Raji (cell line): ENCODE data around the gene CASZ1.

Experiments used
- POLR2A ChIP-seq: IDR thresholded peaks from 2 replicates; pipeline ENCODE4 v1.6.1; 2011; ENCODE audit warnings: low read depth, low read length, control low read depth; ENCODE audit not compliant: insufficient read depth

The CASZ1 gene

DNA sequence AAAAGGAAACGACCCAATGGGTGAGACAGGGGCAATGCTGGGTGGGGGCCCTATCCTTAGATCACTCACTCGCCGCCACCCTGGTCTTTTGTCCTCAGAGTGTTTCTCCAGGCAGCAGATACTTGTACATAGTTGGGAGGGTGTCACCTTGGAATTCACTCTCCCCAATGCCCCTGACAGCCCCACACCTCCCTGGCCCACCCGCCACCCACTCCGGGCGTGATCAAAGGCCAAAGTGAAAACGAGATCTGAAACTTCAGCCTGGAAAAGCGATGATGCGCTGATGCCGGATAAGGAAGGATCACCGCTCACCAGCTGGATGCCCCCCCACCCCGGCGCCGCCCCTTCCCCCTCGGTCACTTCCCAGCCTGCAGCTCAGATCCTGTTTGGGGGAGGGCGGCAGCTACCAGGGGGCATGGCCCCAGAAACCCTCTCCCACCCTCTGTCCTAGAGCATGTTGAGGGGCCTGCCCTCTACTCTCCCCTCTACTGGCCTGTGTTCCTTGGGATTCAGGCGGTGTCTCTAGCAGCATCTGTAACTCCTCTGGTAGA is 33.6 kb upstream of the CASZ1 start:
- TF ChIP-seq POLR2A = no peak

DNA sequence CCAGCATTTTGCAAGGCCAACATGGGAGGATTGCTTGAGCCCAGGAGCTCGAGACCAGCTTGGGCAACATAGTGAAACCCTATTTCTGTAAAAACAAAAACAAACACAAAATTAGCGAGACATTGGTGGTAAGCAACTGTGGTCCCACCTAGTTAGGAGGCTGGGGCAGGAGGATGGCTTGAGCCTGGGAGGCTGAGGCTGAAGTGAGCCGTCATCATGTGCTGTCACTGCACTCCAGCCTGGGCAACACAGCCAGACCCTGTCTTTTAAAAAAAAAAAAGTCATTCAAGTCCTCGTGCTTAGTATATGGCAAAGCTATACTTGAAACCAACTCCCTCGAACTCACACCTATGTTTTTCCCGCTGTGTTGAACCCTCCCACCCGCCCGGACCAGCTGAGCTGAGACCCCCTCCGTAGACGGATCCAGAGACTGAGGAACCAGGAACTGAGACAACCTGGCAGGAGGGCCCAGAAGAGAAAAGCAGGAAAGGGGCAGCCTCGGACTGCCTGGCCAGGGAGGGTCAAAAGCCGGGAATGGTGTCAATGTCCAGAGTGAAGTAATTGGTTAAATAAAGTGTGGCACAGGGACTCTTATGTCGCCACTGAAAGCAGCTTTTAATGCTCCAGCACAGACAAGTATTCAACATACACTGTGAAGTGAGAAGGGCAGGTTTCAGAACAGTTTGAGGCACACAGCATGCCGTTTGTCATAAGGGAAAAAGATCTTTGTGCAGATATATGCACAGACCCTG is 32.8 kb upstream of the CASZ1 start:
- TF ChIP-seq POLR2A = no peak

DNA sequence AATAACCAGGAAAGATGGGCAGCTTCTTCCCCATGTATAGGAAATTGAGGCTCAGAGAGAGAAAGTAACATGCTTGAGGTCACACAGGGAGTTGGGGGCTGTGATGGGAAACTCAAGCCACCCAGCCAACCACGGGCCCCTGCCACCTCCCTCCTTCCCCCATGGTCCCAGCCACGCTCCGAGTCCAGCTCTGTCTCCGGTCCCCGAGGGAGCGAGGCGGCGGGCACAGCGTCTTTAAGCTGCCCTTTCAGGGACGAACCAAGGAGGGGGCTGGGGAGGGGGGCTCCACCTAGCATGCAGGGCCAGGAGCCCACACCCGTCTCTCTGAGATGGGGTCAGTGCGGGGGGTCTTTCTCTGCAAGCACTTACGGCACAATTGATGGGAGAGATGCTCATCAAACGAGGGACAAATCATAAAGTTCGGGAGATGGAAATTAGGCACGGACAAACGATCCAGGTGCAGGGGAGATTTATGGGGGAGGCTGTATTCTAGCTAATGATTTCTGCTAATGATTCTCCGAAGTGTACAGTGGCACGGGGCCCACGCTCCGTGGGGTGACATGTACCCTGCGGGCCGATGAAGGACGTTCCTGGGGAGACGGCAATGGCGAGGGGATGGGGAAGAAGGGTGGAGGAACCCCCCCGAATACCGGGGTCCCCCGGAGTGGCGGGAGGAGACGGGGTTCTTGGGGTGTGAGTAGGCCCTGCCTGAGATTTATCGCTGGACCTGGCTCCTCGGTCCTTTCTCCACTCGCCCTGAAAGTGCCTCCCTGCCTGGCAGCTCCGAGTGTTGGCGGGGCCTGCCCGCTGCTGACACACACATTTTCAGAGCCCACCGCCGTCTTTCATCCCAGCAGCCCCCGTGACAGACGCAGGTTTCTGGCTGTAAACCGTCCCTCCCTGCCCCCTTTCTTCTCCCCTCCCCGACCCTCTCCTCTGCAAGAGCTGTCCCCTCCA is 31.2 kb upstream of the CASZ1 start:
- TF ChIP-seq POLR2A = no peak

DNA sequence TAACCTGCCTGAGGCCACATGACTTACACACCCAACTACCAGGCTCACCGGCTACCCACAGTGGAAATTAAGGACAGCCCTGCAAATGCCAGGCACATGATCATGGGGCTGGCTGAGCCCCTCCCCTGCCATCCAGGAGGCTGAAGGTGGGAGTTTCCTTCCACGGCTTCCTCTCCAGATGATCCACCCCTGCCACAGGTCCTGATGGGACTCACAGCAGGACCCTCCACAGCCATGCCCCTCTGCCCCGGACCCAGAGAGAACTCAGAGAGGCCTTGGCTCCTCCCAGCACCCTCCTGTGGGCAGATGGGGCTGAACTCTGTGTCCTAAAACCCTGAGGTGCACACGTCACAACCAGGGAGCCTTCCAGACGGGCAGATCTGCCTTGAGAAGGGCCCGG is 29.1 kb upstream of the CASZ1 start:
- TF ChIP-seq POLR2A = no peak

DNA sequence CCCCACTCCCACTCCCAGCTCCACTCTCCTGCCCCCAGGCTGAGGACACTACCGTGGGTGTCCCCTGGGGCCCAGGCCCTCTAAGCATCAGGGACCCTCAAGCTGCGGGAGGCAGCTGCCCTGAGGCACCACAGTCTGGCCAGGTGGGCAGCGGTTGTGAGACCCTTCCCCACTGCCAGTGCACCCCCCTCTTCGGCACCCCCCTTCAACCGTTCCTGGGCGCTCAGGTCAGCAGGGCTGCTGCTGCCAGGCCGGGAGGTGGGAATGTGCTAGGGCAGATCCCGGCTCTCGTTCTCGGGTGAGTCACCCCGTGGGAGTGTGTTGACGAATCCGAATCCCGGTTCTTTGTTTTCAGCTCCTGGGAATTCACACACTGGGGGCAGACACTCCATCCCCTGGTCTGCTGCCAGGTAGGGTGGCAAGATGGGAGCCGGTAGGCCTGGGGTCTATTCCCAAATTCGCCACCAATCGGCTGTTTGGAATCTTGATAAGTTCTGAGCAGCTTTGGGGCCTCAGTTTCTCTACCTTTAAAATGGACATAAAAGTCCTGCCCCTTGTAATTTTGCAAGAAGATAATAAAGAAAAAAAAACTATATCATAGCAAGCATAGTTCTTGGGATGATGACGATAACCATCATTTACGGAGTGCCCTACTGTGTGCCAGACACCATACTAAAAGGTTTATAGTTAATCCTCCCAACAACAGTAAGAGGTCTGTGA is 28.5 kb upstream of the CASZ1 start:
- TF ChIP-seq POLR2A = no peak

DNA sequence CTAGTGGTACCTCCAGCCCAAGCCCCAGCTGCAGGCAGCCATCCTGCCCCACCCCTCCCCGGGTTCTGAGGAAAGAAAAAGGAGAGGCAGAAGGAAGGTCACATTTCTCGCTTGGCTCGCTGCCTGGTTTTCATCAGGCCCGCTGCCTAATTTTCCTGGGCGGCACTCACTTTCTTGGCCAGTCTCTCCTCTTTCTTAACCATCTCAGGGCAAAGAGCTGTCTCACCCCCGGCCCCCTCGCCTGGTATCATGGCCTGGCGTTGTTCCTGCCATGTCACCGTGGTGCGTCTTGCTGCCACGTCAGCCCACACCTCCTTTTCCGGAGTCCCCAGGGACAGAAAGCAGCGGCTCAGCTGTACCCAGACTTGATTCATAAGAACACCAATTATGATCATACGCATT is 26.6 kb upstream of the CASZ1 start:
- no peak for TF ChIP-seq POLR2A

DNA sequence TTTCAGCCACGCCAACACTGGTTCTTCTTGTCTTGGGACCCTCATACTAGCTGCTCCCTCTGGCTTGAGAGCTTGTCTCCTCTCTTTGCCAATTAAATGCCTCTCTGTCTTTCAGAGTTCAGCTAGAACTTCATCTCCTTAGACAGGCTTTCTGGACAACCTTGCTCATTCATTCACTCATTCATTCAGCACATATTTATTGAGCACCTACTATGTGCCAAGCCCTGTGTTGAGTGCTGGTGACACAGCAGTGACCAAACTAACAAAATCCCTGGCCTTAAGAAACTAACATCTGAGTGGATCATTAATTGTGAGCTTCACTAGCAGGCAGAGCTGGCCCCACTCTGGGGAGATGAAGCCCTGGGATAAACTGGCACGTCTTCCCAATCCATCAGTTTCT is 24.9 kb upstream of the CASZ1 start:
- no peak for TF ChIP-seq POLR2A

DNA sequence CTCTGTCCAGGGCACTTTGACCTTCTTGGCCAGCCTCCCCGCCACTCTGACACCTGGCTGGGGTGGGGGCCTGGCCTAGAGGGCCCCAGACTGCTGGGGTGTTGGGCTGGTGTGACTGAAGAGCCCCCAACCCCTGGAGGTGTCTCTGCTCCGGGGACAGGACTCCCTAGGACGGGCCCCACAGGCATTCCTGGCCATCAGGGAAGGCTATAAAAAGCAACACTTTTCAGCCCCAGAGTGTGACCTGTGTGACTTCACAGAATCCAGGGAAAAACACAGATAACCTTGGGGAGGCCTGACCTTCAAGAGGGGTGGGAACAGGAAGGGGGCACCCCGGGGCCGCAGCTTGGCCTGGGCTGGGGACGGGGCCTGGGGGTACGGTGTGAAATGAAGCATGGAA is 24.0 kb upstream of the CASZ1 start:
- no peak for TF ChIP-seq POLR2A

DNA sequence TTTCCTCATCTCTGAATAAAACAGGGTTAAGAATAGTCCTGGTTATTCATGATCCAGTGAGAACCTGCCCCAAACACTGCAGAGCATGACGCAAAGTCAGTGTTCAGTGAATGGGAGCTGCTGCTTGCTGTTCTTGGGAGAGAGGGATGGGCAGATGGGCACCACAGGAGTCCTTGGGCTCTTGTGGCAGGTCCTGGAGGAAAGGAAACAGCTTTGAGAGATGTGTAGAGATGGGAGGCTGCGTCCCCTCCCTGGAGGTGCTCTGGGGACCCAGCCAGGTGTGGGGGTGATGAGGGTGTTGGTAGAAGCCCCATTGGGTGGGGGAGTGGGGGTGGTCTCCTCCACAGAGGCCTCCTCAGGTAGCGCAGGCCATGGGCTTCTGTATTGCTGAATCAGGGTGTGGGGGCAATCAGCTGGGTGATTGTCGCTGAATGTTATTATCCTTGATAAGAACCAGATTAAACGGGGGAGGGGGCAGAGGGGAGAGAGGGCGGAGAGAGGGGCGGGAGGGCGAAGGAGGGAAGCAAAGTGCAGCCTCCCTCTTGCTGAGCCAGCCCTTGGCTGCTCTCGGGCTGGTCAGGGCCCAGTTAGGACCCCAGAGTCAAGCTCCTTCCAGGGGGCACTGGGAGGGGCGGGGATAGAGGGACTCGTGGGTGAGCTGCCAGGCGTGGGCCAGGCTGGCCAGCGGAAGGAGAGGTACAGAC is 22.9 kb upstream of the CASZ1 start:
- TF ChIP-seq POLR2A = no peak

DNA sequence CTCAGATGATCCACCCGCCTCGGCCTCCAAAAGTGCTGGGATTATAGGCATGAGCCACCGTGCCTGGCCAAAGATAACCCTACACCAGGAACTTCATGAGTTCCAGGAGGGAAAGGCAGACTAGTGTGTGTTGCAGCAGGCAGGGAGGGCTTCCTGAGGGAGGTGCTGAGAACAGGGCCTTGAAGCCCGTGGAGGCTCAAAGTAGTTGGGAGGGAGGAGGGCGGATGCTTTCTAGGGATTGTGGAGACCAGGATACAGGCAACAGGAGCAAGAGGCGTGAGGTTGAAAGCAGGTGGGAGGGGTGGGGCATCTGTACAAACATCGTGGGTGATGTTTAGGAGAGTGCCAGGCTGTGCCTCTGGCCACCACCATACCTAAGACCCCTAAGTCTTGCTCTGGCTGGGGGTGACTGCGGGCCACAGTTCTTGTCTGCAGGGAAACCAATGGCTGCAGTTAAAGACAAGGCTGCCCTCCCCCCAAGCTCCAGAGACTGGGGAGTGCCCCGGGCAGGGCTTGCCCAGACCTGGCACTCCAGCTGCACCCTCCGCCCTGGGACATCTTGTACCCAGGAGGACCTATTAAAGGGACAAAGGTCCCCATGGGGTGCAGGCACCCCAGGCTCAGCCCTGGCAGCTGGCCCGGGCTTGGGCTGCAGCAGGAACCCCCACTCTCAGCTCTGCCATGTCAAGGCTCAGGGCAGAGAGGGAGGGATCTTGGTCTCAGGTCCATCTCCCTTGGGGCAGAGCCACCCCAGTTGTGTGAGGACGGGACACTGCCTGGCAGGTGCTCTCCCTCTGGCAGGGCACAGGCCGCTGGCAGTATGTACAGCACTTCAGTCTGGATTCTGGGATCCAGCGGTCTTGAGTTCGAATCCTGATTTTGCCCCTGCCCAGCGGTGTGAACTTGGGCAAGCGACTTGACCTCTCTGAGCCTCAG is 22.1 kb upstream of the CASZ1 start:
- TF ChIP-seq POLR2A = no peak

DNA sequence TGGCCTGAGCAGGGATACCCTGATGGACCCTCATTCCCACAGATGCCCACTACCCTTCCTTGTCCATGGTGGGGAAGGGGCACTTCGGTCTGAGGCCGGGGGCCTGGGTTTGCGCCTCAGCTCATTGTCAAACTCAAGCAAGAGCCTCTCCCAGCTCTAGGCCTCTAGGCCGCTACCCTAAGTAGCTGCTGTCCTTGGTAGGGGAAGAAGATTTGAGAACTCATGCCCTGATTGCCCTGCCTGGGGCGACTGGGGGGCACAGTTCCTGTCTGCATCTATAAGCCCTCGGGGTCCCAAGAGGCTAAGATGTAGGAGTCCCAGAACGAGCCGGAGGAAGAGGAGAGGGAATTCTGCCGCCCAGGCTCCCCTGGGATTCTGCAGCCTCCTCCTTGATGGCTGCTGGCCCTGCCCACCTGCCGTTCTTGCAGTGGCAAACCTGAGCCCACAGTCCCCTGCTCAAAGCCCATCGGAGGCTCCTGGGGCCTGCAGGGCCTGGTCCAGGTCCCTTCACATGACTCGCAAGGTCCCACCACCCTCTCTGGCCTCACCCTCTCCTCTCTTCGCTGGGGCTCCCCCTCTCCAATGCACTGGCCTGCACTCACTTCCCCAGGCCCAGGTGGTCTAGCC is 20.4 kb upstream of the CASZ1 start:
- TF ChIP-seq POLR2A = no peak

DNA sequence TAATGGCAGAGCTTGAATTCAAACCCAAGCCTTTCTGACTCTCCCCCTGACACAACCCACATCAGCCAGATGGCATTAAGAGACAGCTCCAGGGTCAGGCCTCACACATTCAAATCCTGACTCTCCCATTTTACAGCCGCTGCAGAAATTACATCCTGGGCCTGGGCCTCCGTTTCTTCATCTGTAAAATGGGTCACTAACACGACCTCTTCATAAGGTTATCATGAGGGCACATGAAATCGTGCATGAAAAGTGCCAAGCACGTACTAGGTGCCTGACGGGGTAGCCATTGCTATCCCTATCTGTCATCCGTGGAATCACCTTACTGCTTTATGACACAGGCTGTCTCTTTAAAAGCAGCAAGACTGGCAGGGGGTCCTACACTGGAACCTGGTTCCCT is 19.8 kb upstream of the CASZ1 start:
- no peak for TF ChIP-seq POLR2A

DNA sequence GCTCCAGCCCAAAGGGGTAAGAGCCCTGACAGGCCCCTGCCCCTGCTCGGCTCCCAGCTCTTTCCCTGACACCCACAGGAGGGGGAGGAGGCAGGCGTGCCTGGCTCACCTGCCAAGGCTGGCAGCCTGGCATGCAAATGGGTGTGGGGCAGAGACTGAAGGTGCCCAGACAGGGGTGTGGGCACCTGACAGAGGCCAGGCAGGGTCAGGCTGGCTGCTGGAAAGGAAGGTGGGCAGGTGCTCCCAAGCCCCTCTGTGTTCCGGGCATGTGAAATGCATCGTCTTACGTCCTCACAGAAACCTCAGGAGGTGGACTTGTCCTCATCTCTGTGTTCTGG is 19.4 kb upstream of the CASZ1 start:
- TF ChIP-seq POLR2A = no peak
